PC-9 (cell line): Measurements from ENCODE around the gene LAMB4.

Experiments used
- CTCF ChIP-seq: fragments of 200-600 bp; sonication (generic); conservative IDR thresholded peaks from 2 replicates; pipeline ENCODE4 v1.6.1; 2017; ENCODE audit warnings: mixed run types, antibody characterized with exemption, mild to moderate bottlenecking, moderate library complexity
- EZH2 ChIP-seq: fragments of 200-600 bp; sonication (generic); IDR thresholded peaks from 2 replicates; pipeline ENCODE4 v1.8.0; 2017; ENCODE audit warnings: antibody characterized with exemption, low read depth

- TF ChIP-seq CTCF (no peak), EZH2 (no peak)
These were observed 84.5 kb downstream of the LAMB4 start for GRCh38 chr7:108045669-108046068.
